Measurements from ENCODE around the gene LRCH4. TPM values are rescaled to one million over a fixed set of nuclear protein-coding genes. Genes with fewer than 3 reads are reported as not detected.

Gene LRCH4
- total and polyA plus RNA-seq, 2 of the 8 experiments (the other 6 are each of a cell fraction or from before 2014, with no cell fraction given), result 15.5 to 36.6 TPM

DNA sequence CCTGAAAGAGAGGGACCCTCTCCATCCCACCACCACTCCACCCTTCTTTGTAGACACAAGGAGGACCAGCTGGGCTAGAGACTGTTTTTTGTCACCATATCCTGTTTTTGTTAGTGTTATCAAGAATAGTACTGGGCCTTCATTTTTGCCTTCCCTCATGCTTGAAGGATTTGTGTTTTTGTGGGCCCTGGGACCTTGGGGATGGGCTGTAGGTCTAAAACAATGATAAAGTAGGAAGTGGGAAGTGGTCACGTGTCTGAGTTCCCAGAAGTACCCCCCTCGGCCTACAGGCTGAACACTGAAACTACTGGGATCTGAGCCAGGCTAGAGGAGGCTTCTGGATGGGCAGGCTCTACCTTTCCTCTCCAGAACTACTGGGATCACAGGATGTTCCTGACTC lies 38.1 kb downstream of the LRCH4 start:
- Histone ChIP-seq H3K23ac (ENCODE audit: insufficient read length) (no peak overlapping the region), H3K79me2 (ENCODE audit: control insufficient read depth in 1 of 2, insufficient read depth in 2 of 2, low read length in 2 of 2) (peaks cover 0 to 36% of the 10 kb centered on the region in 2 experiments; a peak in 3 of 4 replicates), H3K36me3 (ENCODE audit: control insufficient read depth in 2 of 4, insufficient read depth in 4 of 4, low read length in 3 of 4) (peaks cover 2 to 16% (median 4%) of the 10 kb centered on the region in 4 experiments; a peak in 5 of 8 replicates), H2BK5ac (ENCODE audit: low read depth, low read length) (no peak overlapping the region), H4K5ac (ENCODE audit: insufficient read length, low read depth, low read length) (no peak overlapping the region), H3K56ac (replicated peaks; ENCODE audit: insufficient read length, low read depth, low read length) (no peak overlapping the region), H3K23me2 (ENCODE audit: low read depth, low read length) (no peaks in the 10 kb centered on the region), H2AK5ac (ENCODE audit: low read depth, low read length) (no peak overlapping the region), H3K4me2 (ENCODE audit: insufficient read depth in 1 of 2, low read depth in 2 of 2, low read length in 2 of 2) (no peak overlapping the region), H3K4ac (replicated peaks; ENCODE audit: insufficient read length, low read depth, low read length) (no peak overlapping the region), H2AFZ (ENCODE audit: low read length) (no peak overlapping the region), H3K18ac (ENCODE audit: extremely low read depth, low read length) (no peak overlapping the region), H4K8ac (ENCODE audit: extremely low read depth, insufficient read depth, low read length) (no peak overlapping the region), H2BK15ac (ENCODE audit: low read length) (no peak overlapping the region), H3K14ac (ENCODE audit: insufficient read length) (no peak overlapping the region), H3K27ac (ENCODE audit: low read depth, low read length) (no peak overlapping the region), H4K20me1 (replicated peaks in 1 of 2; ENCODE audit: control insufficient read depth in 1 of 2, insufficient read depth in 2 of 2, low read length in 2 of 2) (no peaks in the 10 kb centered on the region), H2BK12ac (ENCODE audit: low read depth, low read length) (no peak overlapping the region), H3K27me3 (replicated peaks in 1 of 4; ENCODE audit: control insufficient read depth in 3 of 4, extremely low read depth in 1 of 4, insufficient read depth in 3 of 4, low read length in 3 of 4) (no peaks in the 10 kb centered on the region), H2BK120ac (replicated peaks; ENCODE audit: low read depth, low read length) (no peak overlapping the region), H4K91ac (replicated peaks; ENCODE audit: insufficient read length, low read length) (no peak overlapping the region), H3K9me3 (ENCODE audit: insufficient read depth in 2 of 2, low read depth in 1 of 2, low read length in 1 of 2) (no peaks in the 10 kb centered on the region), H3K4me3 (ENCODE audit: extremely low read depth in 1 of 4, insufficient read depth in 2 of 4, low read depth in 3 of 4, low read length in 4 of 4) (no peak overlapping the region), H3K79me1 (ENCODE audit: low read depth, low read length) (peaks cover 2% of the 10 kb centered on the region; the same call in 1 of the 2 replicates), H2BK20ac (ENCODE audit: low read length) (no peak overlapping the region), H3K4me1 (replicated peaks in 1 of 4; ENCODE audit: control insufficient read depth in 3 of 4, insufficient read depth in 4 of 4, low read length in 3 of 4) (peaks cover 5 to 34% (median 20%) of the 10 kb centered on the region in 4 experiments; a peak in 6 of 7 replicates), H3K9ac (replicated peaks in 1 of 4; ENCODE audit: extremely low read depth in 1 of 4, low read depth in 3 of 4, low read length in 3 of 4) (no peak overlapping the region)
- DNase-seq (ENCODE audit: low read depth in 1 of 2, low spot score in 2 of 2) (no peak), FAIRE-seq (no peak)
- 86% methylated on average over 2 of the region's 2 CpGs; no CpG with 5 or more reads in 1 of the 2 experiments for WGBS, 2 experiments (ENCODE audit: extremely low coverage in 1 of 2, insufficient coverage in 1 of 2, insufficient read length in 1 of 2, insufficient replicate concordance in 2 of 2, low coverage in 1 of 2, low lambda C conversion rate in 2 of 2, missing lambda C conversion rate in 1 of 2)
- TF ChIP-seq BRCA1 (IDR thresholded peaks at IDR 0.05; ENCODE audit: low read depth, low read length) (no peak), BCL11A (IDR thresholded peaks at IDR 0.05; ENCODE audit: low read depth in 2 of 2, low read length in 2 of 2) (no peak), SIX5 (IDR thresholded peaks at IDR 0.05; ENCODE audit: low read depth, low read length) (no peak), EGR1 (IDR thresholded peaks at IDR 0.05; ENCODE audit: borderline replicate concordance, low read depth, low read length) (0 out of 2 replicates have a peak, but pooled peaks have one; percentile 6)
- ChIA-PET POLR2A (ENCODE audit: partially characterized antibody) (interaction anchor here (1.2 to 2.7 kb wide), 3 partner anchors 12 to 69 kb away, joined by 3 to 10 read pairs (median 4); partner anchors contain the start of gene TSC22D4), CTCF (ENCODE audit: partially characterized antibody) (interaction anchor here (0.8 to 26.5 kb wide), 6 partner anchors 9 to 78 kb away, joined by 3 to 341 read pairs (median 10); partner anchors contain the start of genes AGFG2 and NYAP1)

All from H1 (cell line).